PC-3 (cell line): ENCODE data around the gene SLC44A2.

Experiments
- CTCF ChIP-seq: fragments of 300-600 bp; sonication (generic); conservative IDR thresholded peaks from 2 replicates; pipeline ENCODE4 v1.5.1; 2017; ENCODE audit warnings: antibody characterized with exemption, low read depth, mild to moderate bottlenecking, low read length
- EZH2 ChIP-seq: fragments of 300-600 bp; sonication (generic); IDR thresholded peaks from one replicate; pipeline ENCODE4 v1.6.1; 2017; ENCODE audit warnings: antibody characterized with exemption, mild to moderate bottlenecking, low read length; ENCODE audit not compliant: unreplicated experiment
- EZH2phosphoT487 ChIP-seq: fragments of 300-600 bp; sonication (generic); IDR thresholded peaks from 2 replicates; pipeline ENCODE4 v1.6.1; 2018; ENCODE audit warnings: mild to moderate bottlenecking, antibody characterized with exemption, low read length, borderline replicate concordance

- TF ChIP-seq CTCF, result no peak
- TF ChIP-seq EZH2, result no peak
- TF ChIP-seq EZH2phosphoT487, result no peak
Observed at GRCh38 chr19:10685210-10685609, 59.9 kb downstream of the SLC44A2 start.
